Vagina (tissue), 2 donors: Measurements from ENCODE around the gene PLEKHH1.

Experiments used
- CTCF ChIP-seq, 3 experiments: fragments of 450-650 bp in 2 of 3; fragments of 200-600 bp in 1 of 3; sonication (generic) in 1 of 3; IDR thresholded peaks; one replicate each; pipeline ENCODE4 v1.5.1; 2017 to 2019; ENCODE audit warnings: antibody characterized with exemption in 3 of 3, mild to moderate bottlenecking in 2 of 3, moderate library complexity in 2 of 3
- POLR2A ChIP-seq, 2 donors: fragments of 450-650 bp; IDR thresholded peaks; one replicate each; pipeline ENCODE4 v1.6.1; 2017; ENCODE audit warnings: antibody characterized with exemption in 2 of 2, mild to moderate bottlenecking in 2 of 2, moderate library complexity in 2 of 2

GRCh38 chr14:67569011-67569650 lies 36.0 kb downstream of the PLEKHH1 start:
- no peak for TF ChIP-seq POLR2A (IDR thresholded peaks at IDR 0.05)
- no peak for TF ChIP-seq CTCF (IDR thresholded peaks at IDR 0.05)
